HG03064 (cell line): Measurements from ENCODE around the gene FUT3.

Source experiments
- ATAC-seq: cut with Tn5 transposase; IDR thresholded peaks from one replicate; pipeline ENCODE4 v1.9.1; 2021; ENCODE audit warnings: low read depth; ENCODE audit not compliant: unreplicated experiment

FUT3 gene

GRCh38 chr19:5804516-5805461, 46.5 kb downstream of the FUT3 start, which contains the start of gene NRTN:
Gene NRTN (plus strand): TSS chr19:5805067. CDS start chr19:5824166, 19,099 bp downstream.
- ATAC-seq = no peak

- peak; percentile 65 for ATAC-seq
Measured at GRCh38 chr19:5803752-5804515, 47.3 kb downstream of the FUT3 start.

GRCh38 chr19:5803441-5803751, 47.9 kb downstream of the FUT3 start:
- ATAC-seq = no peak

- no peak for ATAC-seq
Measured at GRCh38 chr19:5801796-5802619, 49.2 kb downstream of the FUT3 start.

DNA sequence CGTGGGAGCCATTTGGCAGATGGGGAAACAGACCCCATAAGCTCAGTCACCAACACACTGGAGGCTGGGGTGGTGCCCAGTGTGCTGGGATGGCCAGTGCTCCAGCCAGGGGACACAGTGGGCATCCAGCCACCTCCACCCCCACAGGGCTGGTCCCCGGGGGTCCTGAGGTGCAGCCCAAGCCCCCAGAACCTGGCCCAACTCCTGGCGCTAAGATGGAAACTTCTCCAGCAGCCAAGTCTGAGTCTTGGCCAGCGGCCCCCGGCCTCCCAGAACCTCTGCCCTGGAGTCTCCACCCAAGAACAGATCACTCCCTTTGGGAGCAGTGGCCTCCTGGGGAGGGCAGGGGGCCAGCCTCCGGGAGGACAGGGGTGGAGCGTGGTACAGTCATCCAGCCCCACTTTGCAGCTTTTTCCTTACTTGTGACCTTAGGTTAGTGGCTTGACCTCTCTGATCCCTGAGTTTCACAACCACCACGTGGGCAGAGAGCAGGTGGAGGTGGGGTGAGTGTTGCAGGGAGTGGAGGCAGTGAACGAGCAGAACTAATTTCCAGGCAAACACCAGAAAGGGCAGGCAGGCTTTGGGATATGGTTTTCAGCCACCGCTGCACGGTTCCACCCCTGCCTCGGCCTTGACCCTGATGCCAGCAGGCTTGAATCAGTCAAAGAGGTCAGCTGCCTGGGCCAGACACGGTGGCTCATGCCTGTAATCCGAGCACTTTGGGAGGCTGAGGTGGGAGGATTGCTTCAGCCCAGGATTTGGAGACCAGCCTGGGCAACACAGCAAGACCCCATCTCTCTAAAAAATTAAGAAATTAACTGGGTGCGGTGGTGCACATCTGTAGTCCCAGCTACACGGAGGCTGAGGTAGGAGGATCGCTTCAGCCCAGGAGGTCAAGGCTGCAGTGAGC, 50.6 kb downstream of the FUT3 start:
- no peak for ATAC-seq

GRCh38 chr19:5799247-5800241, 51.7 kb downstream of the FUT3 start:
- no peak for ATAC-seq

DNA sequence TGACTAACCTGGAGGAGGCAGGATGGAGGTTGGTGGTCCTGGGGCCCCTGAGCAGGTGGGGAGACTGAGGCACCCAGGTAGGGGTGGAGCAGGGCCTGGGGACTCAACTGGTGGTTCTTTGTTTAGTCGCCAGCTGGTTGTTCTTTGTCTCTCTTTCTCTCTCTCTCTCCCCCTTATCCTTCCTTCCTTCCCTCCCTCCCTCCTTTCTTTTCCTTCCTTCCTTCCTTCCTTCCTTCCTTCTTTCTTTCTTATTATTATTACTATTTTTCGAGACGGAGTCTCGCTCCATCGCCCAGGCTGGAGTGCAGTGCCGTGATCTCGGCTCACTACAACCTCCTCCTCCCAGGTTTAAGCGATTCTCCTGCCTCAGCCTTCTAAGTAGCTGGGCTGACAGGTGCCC, 53.0 kb downstream of the FUT3 start:
- ATAC-seq = no peak

GRCh38 chr19:5795382-5795919, 55.8 kb downstream of the FUT3 start:
- ATAC-seq = no peak

DNA sequence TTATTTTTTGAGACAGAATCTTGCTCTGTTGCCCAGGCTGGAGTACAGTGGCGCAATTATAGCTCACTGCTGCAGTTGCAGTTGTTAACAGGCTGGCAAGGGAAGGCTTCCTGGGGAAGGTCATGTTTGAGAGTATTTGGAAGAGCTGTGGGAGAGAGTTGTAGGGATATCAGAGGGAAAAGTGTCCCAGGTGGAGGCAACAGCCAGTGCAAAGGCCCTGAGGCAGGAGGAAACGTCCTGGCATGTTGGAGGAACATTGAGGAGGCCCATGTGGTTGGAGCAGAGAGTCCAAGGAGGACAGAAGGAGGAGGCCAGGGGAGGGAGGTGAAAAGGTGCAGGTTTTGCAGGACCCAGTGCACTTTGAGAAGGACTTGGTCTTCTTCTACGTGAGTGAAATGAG, 58.1 kb downstream of the FUT3 start:
- ATAC-seq = no peak
